ENCODE data around the gene STXBP3. TPM values are rescaled to one million over a fixed set of nuclear protein-coding genes. Genes with fewer than 3 reads are reported as not detected.

The STXBP3 gene
- total RNA-seq, 1 experiment from 2014 or later = 34.1 TPM

- H3K27ac ChIP-seq (ENCODE audit: insufficient read length, low read depth, low read length) = no peak overlapping the region
Observed at GRCh38 chr1:108829498-108829916, 83.0 kb downstream of the STXBP3 start.

More at GRCh38 chr1:108829498-108829916, 83.0 kb downstream of the STXBP3 start:
- H2BK20ac ChIP-seq (ENCODE audit: low read depth, low read length, poor library complexity, severe bottlenecking) = no peak overlapping the region
- DNase-seq = no peak
- no peaks in the 10 kb centered on the region for H4K20me1 ChIP-seq (ENCODE audit: control insufficient read depth, insufficient read depth, insufficient read length)
- no peaks in the 10 kb centered on the region for H3K79me1 ChIP-seq (ENCODE audit: insufficient read depth, low read depth, low read length, poor library complexity, severe bottlenecking)
- H3K36me3 Mint-ChIP-seq (ENCODE audit: insufficient read depth in 1 of 3, low read depth in 3 of 3) = no peaks in the 10 kb centered on the region
- H3K4me3 Mint-ChIP-seq = no peak overlapping the region
- no CpG with 5 or more reads among the region's 6 CpGs for WGBS (ENCODE audit: extremely low coverage, insufficient read length, low lambda C conversion rate)
- H2BK120ac ChIP-seq (ENCODE audit: low read depth, low read length, poor library complexity, severe bottlenecking) = no peak overlapping the region
- no peak overlapping the region for H4K91ac ChIP-seq (ENCODE audit: insufficient read length, low read depth, low read length)
- H3K9ac ChIP-seq (ENCODE audit: extremely low read depth, insufficient read length, low read length) = no peak overlapping the region
- H4K5ac ChIP-seq (ENCODE audit: insufficient read length, low read depth, low read length) = no peak overlapping the region
- H3K23ac ChIP-seq (ENCODE audit: insufficient read length, low read depth, low read length) = no peak overlapping the region
- H3K9me3 Mint-ChIP-seq = no peaks in the 10 kb centered on the region
- H3K56ac ChIP-seq (ENCODE audit: insufficient read length, low read depth, low read length) = no peak overlapping the region
- no peaks in the 10 kb centered on the region for H3K4me1 ChIP-seq (ENCODE audit: insufficient read depth, low read length)
- H3K4me1 Mint-ChIP-seq = peaks cover 9 to 13% of the 10 kb centered on the region in 2 experiments; a peak in 3 of 4 replicates
- no peak overlapping the region for H2BK15ac ChIP-seq (ENCODE audit: low read depth, low read length)
- no peak overlapping the region for H2AFZ ChIP-seq (ENCODE audit: low read length)
- no peaks in the 10 kb centered on the region for H3K27me3 ChIP-seq (ENCODE audit: insufficient read depth, low read length)
- no peak overlapping the region for H3K27ac Mint-ChIP-seq
- H3K18ac ChIP-seq (ENCODE audit: insufficient read length, low read depth, low read length) = no peak overlapping the region
- no peak overlapping the region for H3K4me2 ChIP-seq (ENCODE audit: insufficient read depth, insufficient read length, low read length)
- H4K8ac ChIP-seq (replicated peaks; ENCODE audit: insufficient read length, low read depth, low read length) = no peak overlapping the region
- no peak overlapping the region for H2BK5ac ChIP-seq (ENCODE audit: insufficient read length, low read length)
- no peaks in the 10 kb centered on the region; the same call in 1 of the 2 replicates for H3K27me3 Mint-ChIP-seq (ENCODE audit: low read depth)
- H3K23me2 ChIP-seq (ENCODE audit: insufficient read length, low read depth, low read length, poor library complexity, severe bottlenecking) = no peaks in the 10 kb centered on the region
- H3K4ac ChIP-seq (ENCODE audit: low read depth, low read length) = no peak overlapping the region
- H2AK5ac ChIP-seq (ENCODE audit: insufficient read length, low read length) = no peak overlapping the region
- no peak overlapping the region for H3T11ph ChIP-seq (ENCODE audit: low read length)
- no peak for TF ChIP-seq CTCF (conservative IDR thresholded peaks at IDR 0.05)
- no peak overlapping the region for H3K14ac ChIP-seq (ENCODE audit: insufficient read depth, low read length)
- no peaks in the 10 kb centered on the region for H3K79me2 ChIP-seq (ENCODE audit: insufficient read depth, low read length)
- no peak overlapping the region for H2BK12ac ChIP-seq (ENCODE audit: insufficient read length, low read depth, low read length)
- H3K9me3 ChIP-seq (ENCODE audit: control insufficient read depth, low read depth, low read length) = no peaks in the 10 kb centered on the region
